GM18508 (cell line): ENCODE results near the gene ZFHX3.

ENCODE experiments used
- ATAC-seq: cut with Tn5 transposase; IDR thresholded peaks from one replicate; pipeline ENCODE4 v1.9.1; 2021; ENCODE audit warnings: moderate number of reproducible peaks; ENCODE audit not compliant: insufficient read depth, unreplicated experiment

Gene ZFHX3

GRCh38 chr16:72938795-72939164 is 109.1 kb downstream of the ZFHX3 start:
- ATAC-seq, result no peak

DNA sequence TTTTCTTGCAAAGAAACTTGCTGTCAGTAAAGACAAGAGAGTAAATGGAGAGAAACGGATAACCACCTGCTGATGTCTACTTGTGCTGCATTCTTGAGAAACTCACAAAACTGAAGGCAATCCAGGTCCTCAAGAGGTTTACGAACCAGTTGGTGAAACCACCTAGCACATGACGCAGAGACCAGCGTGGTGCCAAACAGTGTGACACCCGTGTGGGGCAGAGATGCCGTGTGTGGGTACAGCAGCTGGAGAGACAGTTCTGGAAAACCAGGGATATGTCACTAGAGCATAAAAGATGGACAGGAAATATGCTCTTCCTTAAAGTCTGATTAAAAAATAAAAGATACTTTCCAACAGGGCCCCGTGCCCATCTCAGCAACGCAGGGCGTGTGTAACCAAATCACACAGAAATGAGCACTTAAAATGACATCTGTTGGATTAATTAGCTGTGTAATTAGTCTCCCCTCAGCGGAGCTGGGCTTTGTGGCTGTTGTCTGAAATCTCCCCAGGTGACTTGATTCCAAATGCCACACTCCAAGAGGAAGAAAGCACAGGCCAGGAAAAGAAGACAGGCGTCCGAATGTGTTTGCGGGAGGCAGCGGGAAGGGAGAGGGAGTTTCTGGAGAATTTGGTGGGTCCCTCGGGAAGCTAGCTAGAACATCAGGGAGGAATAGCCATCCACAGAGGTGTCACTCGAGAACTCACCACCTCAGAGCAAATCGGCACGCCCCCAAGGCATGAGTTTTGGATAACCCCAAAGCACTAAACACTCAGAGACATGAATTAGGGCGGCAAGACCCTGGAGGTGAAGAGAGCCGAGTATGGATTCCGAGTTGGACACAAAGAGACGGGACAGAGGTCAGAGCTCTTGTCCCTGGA is 109.8 kb downstream of the ZFHX3 start:
- no peak for ATAC-seq

GRCh38 chr16:72937360-72937759 is 110.6 kb downstream of the ZFHX3 start:
- ATAC-seq, result no peak

- ATAC-seq, result no peak
Observed at GRCh38 chr16:72936408-72936807, 111.5 kb downstream of the ZFHX3 start.

- ATAC-seq, result no peak
Observed at GRCh38 chr16:72935896-72936295, 112.0 kb downstream of the ZFHX3 start.

- no peak for ATAC-seq
Observed at GRCh38 chr16:72934636-72935403, 113.1 kb downstream of the ZFHX3 start.

- no peak for ATAC-seq
Observed at GRCh38 chr16:72932677-72933335, 115.1 kb downstream of the ZFHX3 start.

DNA sequence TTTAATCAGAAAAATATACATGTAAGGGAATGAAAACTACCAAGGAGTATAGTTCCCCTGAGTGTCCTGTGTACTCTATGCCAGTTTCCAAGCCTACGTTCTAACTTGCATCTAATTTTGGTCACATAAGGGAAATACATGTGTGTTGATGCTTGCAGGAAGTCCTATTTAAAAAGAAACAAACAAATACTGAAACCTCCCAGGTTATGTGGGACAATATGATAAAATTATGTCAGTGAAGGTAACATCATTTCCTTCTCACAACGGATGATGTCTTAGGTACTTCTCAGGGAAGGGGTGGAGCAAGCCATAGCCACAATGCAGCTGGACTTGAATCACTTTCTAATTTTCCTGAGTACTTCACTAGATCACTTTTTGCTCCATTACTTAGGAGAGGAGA is 115.9 kb downstream of the ZFHX3 start:
- ATAC-seq, result no peak

DNA sequence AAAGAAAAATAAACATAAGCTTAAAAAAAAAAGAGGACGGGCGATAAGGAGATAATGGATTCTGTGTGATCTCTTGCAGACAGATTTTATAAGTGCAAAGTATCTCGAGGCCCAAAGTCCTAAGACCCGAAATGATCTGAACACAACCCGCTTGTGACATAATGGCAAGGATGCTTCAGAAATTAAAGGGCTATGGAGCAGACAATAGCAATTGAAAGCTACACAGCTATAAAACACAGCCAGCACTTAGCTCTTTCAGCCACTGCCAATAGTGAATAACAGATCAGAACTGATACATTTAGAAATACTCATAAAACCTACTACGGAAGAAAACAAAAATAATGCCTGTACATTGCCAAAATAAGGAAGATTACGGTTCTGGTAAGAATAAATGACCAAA is 117.5 kb downstream of the ZFHX3 start:
- no peak for ATAC-seq

DNA sequence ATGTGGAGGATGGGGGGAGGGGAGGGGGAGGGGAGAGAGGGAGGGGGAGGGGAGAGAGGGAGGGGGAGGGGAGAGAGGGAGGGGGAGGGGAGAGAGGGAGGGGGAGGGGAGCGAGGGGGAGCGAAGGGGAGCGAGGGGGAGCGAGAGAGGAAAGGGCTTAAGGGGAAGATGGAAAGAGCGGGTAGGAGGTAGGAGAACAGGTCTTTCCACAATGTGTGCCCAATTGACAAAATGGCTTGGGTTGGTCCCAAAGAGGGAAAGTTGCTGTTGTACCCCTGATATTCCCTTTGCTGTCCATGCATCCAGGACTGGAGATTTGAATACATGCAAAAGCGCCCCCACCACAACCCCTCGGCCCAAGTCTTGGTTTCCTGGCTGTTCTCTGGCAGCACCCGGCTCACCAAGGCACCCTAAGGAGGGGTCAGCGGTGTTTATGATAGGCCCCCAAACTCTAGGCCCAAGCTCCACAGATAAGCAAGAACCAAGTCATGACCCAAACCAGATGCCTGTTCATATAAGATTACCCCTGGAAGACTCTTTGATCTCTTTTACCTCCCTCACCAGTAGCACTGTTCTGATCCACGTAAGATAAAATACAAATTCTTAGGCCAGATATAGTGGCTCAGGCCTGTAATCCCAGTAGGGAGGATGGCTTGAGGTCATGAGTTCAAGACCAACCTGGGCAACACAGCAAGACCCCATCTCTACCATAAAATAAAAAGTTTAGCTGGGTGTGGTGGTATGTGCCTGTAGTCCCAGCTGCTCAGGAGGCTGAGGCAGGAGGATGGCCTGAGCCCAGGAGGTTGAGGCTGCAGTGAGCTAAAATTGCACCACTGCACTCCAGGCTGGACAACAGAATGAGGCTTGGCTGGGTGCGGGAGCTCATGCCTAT is 119.6 kb downstream of the ZFHX3 start:
- ATAC-seq, result no peak

DNA sequence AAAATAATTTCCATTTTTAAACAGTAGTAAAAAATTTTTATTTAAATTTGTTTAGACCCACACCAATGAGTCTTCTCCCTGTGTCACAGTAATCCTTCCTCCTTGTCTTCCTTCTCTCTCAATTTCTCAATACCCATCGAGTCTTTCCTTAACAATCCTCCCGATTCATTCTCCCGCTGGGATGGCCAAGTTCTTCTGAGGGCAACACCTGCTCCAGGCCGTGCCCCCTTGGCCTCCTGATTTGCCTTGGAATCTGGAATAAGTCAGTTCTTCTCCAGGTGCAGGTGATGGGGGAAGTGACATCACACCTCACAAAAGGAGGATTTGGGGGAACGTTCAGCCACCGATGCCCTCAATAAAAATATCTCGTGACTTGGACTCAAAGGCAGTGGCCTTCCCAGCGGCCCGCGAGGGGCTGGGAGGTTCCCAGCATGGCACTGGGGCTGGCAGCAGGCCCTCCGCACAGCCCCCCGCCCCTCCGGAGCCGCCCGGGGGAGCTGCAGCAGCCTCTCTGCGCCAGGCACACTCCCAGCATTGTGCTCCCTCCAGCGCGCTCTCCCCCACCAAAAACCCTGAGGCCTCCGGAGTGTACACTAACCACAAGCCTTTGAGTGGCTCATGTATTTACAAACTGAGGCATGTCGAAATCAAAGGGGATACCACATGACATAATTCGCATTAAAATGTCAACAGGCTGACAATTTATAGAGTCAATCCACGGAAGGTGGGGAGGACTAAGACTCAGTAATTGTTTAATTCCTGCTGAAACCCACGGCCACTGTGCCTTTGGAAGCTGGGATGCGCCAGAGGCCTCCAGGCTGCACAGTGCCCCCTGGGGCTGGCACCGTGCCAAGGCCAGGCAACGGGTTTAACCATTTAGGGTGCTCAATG is 120.5 kb downstream of the ZFHX3 start:
- no peak for ATAC-seq

DNA sequence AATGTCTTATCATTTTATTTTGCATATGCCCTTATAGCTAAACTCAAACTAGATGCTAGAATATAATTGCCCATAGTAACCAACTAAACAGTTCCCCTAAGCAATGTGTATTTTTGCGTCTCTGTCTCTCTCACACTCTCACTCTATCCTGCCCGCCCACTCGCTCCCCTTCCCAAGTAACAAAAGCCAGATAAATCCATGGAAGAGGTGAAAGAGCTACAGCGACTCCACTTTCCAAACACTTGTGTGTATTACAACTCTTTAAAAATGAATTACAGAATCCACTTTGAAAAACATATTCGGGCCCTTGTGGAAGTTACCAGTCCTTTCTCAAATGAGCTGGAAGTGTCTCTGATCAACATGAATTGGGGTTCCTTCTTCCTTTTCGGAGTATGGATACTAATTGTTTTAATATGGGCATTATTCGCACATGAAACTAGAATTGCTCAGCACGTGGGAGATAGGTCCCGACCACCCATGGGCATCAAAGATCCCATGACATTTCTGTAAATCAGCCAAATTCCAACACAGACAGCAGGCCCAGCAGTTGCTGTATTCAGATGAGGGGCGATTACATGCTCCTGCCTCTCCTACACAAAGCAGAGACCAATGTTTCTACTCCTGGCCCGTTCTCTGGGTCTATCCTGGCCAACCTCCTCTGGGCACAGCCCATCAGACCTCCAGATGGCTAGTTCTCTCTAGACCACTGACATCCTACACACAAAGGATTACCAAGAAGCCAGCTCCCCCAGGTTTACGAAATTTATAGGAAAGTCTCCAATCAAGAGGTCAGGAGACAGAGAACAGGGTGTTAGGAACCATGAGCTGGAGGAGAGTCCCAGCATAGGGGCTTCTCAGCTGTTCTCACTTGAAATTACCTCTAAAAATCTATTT is 121.5 kb downstream of the ZFHX3 start:
- ATAC-seq, result no peak

DNA sequence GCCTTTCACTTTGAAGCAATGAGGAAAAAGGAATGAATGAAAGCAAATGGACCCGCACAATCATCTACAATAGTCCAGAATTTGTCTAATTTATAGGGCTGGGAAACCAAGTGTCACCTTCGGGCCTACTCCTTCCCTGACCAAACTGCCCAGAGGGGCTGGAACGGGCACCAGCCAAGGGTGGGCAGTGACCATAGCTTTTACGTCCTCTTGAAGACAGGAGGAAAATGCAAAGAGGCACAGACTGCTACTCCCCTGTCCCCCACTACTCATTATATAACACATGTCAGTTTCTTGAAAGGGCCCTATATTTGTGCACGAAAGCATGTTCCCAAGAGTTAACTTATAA is 122.3 kb downstream of the ZFHX3 start:
- ATAC-seq, result no peak

DNA sequence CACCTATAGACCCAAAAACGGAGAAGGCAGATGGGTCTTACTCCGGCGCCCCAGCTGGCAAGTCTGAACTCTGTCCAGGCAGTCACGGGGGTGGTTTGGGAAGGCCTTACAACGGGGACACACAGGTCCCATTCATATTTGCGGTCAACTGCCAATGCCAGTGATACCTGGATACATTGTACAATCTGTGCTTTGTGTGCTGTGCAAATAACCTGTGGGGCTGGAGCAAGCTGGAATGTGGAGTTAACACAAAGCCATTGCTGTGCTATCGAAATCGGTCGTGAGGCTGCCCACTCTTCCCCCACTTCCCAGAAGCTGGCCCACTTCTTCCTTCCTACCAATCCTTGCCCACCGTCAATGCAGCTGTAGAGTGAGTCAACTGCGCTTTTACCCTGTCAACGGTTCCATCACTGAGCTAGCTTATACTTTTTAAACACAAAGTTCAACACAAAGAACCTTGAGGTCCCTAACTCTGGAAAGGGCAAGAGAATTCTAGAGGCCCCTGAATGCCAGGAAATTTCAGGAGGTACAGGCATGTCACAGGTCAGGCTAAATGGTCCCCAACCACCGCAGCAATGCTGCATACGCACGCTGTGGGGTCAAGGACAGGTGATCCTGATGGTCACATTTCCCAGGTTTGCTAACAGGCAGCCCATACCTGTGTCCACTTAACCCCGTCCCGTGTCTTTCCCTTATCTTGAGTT is 122.8 kb downstream of the ZFHX3 start:
- ATAC-seq, result no peak

- no peak for ATAC-seq
Observed at GRCh38 chr16:72924537-72924926, 123.4 kb downstream of the ZFHX3 start.

DNA sequence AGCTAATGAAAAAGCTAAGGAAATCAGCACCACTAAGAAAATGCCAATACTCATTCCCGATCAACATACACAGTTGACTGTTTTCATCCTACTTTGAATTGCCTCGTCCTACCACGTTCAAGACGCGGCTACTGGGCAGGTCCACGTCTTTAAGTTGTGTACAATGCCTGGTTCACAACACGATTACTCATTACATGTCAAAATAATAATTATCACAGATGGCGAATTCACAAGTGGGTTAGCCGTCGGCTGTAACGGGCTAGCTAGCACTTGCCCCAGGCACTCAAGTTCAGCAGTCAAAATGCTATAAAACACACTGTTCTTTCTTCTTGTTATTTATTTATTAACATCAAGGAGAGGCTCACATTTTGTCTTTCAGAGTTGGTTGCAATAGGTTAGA is 124.2 kb downstream of the ZFHX3 start:
- no peak for ATAC-seq

- no peak for ATAC-seq
Observed at GRCh38 chr16:72922714-72923113, 125.2 kb downstream of the ZFHX3 start.

DNA sequence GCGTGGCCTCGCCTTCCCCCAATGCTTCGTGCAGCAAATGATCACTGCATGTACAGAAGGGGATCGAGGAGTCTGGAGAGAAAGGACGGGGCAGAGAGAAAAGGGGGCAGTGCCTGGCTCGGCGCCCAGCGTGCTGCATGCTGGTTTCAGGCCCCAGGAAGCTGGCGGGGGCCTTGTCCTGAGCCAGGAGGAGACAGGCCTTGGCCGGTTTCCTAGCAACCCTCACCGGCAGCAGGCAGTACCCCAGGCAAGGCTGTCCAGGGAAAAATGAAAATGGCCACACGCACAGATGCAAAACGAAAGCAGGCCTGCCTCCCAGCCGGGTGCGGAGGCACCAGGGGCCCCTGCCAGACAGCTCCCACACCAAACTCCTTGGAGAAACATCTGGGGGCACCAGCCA is 126.3 kb downstream of the ZFHX3 start:
- ATAC-seq, result no peak
